Measurements from ENCODE around the gene FBXL17. TPM values are rescaled to one million over a fixed set of nuclear protein-coding genes. Genes with fewer than 3 reads are reported as not detected.

The FBXL17 gene
- total RNA-seq, 4 donors from 2014 or later = 11.5 to 28.6 (median 19.9) TPM

GRCh38 chr5:108380531-108381349 lies 1.2 kb downstream of the FBXL17 start:
- peak; percentile 42 to 51 for DNase-seq
- Histone ChIP-seq H3K4me3 (peak overlapping the region; percentile 84 to 85), H3K36me3 (no peaks in the 10 kb centered on the region), H3K27ac (peak overlapping the region; percentile 96 to 99), H3K4me1 (peaks cover 0 to 9% of the 10 kb centered on the region in 2 donors), H3K27me3 (no peaks in the 10 kb centered on the region), H3K9me3 (peaks cover 0 to 8% of the 10 kb centered on the region in 2 donors)
- TF ChIP-seq CTCF (IDR thresholded peaks at IDR 0.05) = peak in 1 of 4 experiments; percentile 1
- TF ChIP-seq POLR2A (IDR thresholded peaks at IDR 0.05) = no peak
- intact Hi-C loops (cut with DNase I; ENCODE audit: low total_unique reads) = no loop called here

- H3K4me1 ChIP-seq = peaks cover 0 to 9% of the 10 kb centered on the region in 2 donors
These were observed 2.0 kb downstream of the FBXL17 start for GRCh38 chr5:108379722-108380530.

DNA sequence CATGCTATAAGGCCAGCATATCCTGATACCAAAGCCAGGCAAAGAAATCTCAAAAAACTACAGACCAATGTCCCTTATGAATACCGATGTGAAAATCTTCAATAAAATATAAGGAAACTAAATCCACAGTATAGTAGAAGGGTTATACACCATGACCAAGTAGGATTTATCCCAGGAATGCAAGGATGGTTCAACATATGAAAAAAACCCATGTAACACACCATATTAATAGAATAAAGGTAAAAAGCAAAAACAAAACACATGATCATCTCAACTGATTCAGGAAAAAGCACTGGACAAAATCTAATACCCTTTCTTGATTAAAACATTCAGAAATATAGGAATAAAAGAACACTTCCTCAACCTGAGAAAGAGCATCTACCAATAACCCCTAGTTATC lies 6.1 kb downstream of the FBXL17 start:
- H3K27ac ChIP-seq = no peak overlapping the region
- TF ChIP-seq POLR2A (IDR thresholded peaks at IDR 0.05) = no peak
- no peak for TF ChIP-seq CTCF (IDR thresholded peaks at IDR 0.05)
- H3K4me3 ChIP-seq = no peak overlapping the region
- peaks cover 0 to 26% of the 10 kb centered on the region in 2 donors for H3K9me3 ChIP-seq
- H3K36me3 ChIP-seq = no peaks in the 10 kb centered on the region
- no peak for DNase-seq
- no peaks in the 10 kb centered on the region for H3K27me3 ChIP-seq
- intact Hi-C loops (cut with DNase I; ENCODE audit: low total_unique reads) = no loop called here
- H3K4me1 ChIP-seq = peaks cover 0 to 9% of the 10 kb centered on the region in 2 donors

More at GRCh38 chr5:108379722-108380530, 2.0 kb downstream of the FBXL17 start:
- H3K27me3 ChIP-seq = no peaks in the 10 kb centered on the region
- H3K27ac ChIP-seq = peak overlapping the region; percentile 96 to 99
- peaks cover 0 to 14% of the 10 kb centered on the region in 2 donors for H3K9me3 ChIP-seq
- no peaks in the 10 kb centered on the region for H3K36me3 ChIP-seq
- peak overlapping the region; percentile 84 to 85 for H3K4me3 ChIP-seq
- no peak for DNase-seq
- intact Hi-C loops (cut with DNase I; ENCODE audit: low total_unique reads) = no loop called here
- TF ChIP-seq POLR2A (IDR thresholded peaks at IDR 0.05) = no peak
- TF ChIP-seq CTCF (IDR thresholded peaks at IDR 0.05) = no peak

GRCh38 chr5:108373426-108373825 lies 8.5 kb downstream of the FBXL17 start:
- intact Hi-C loops (cut with DNase I; ENCODE audit: low total_unique reads) = no loop called here
- DNase-seq = no peak
- H3K27ac ChIP-seq = no peak overlapping the region
- H3K4me3 ChIP-seq = no peak overlapping the region
- TF ChIP-seq CTCF (IDR thresholded peaks at IDR 0.05) = no peak
- TF ChIP-seq POLR2A (IDR thresholded peaks at IDR 0.05) = no peak
- no peaks in the 10 kb centered on the region for H3K27me3 ChIP-seq
- H3K9me3 ChIP-seq = peaks cover 0 to 26% of the 10 kb centered on the region in 2 donors
- no peaks in the 10 kb centered on the region for H3K36me3 ChIP-seq
- H3K4me1 ChIP-seq = no peaks in the 10 kb centered on the region

DNA sequence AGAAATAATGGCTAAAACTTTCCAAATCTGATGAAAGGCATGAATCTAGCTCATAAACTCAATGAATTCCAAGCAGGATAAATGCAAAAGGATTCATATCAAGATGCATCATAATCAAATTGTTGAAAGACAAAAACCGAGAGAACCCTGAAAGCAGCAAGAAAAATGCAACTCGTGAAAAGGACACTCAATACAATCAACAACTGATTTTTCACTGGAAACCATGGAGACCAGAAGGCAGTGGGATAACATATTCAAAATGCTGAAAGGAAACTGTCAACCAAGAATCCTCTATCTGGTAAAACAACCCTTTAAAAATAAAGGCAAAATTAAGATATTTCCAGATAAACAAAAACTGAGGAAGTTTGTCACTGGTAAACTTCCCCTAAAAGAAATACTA lies 9.5 kb downstream of the FBXL17 start:
- H3K9me3 ChIP-seq = peaks cover 0 to 26% of the 10 kb centered on the region in 2 donors
- no peaks in the 10 kb centered on the region for H3K27me3 ChIP-seq
- no peak overlapping the region for H3K4me3 ChIP-seq
- H3K36me3 ChIP-seq = no peaks in the 10 kb centered on the region
- intact Hi-C loops (cut with DNase I; ENCODE audit: low total_unique reads) = no loop called here
- DNase-seq = no peak
- no peaks in the 10 kb centered on the region for H3K4me1 ChIP-seq
- TF ChIP-seq POLR2A (IDR thresholded peaks at IDR 0.05) (no peak), CTCF (IDR thresholded peaks at IDR 0.05) (no peak)
- H3K27ac ChIP-seq = no peak overlapping the region
